A549 (cell line): Measurements from ENCODE around the gene LEPROT.

ENCODE experiments used
- BHLHE40 ChIP-seq: IDR thresholded peaks from 2 replicates; pipeline ENCODE4 v1.6.1; 2012; ENCODE audit warnings: low read depth, low read length, inconsistent platforms
- CTCF ChIP-seq: fragments of >200 bp; sonication (Bioruptor Twin); formaldehyde crosslinking; IDR thresholded peaks from 3 replicates; pipeline ENCODE4 v1.5.1; 2016
- GATA3 ChIP-seq: IDR thresholded peaks from 2 replicates; pipeline ENCODE4 v1.6.1; 2012; ENCODE audit warnings: borderline replicate concordance
- NFE2L2 ChIP-seq: fragments of 150-350 bp; conservative IDR thresholded peaks from 2 replicates; pipeline ENCODE4 v1.6.1; 2014; ENCODE audit warnings: low read length
- POLR2A ChIP-seq: IDR thresholded peaks from 2 replicates; pipeline ENCODE4 v1.6.1; 2012; ENCODE audit warnings: mild to moderate bottlenecking, low read length
- ZFP36 ChIP-seq: fragments of 450-650 bp; IDR thresholded peaks from 2 replicates; pipeline ENCODE4 v1.6.1; 2014; ENCODE audit warnings: borderline replicate concordance; ENCODE audit not compliant: partially characterized antibody

GRCh38 chr1:65480684-65481405 is 60.4 kb downstream of the LEPROT start:
- TF ChIP-seq CTCF (no peak), BHLHE40 (no peak), ZFP36 (no peak), POLR2A (no peak), GATA3 (no peak), NFE2L2 (no peak)
